Esophagus muscularis mucosa (tissue), 4 donors: ENCODE results near the gene MKI67. TPM values are rescaled to one million over a fixed set of nuclear protein-coding genes. Genes with fewer than 3 reads are reported as not detected.

ENCODE experiments used
- DNase-seq: peaks from one replicate; pipeline ENCODE4 v3.0.0-alpha.2; 2017; ENCODE audit errors: extremely low spot score
- H3K27ac ChIP-seq, 4 donors: fragments of 200-600 bp; sonication (generic); replicated peaks in 1 of 4; 1 replicate in 3 of 4; 2 replicates in 1 of 4; pipeline ENCODE4 v1.5.1; 2016 to 2019; ENCODE audit warnings: mild to moderate bottlenecking in 1 of 4
- H3K27me3 ChIP-seq, 4 donors: fragments of 200-600 bp; sonication (generic); one replicate each; pipeline versions ENCODE4 v1.5.1 to v1.6.0; 2016 to 2019
- H3K36me3 ChIP-seq, 4 donors: fragments of 200-600 bp; sonication (generic); one replicate each; pipeline ENCODE4 v1.5.1; 2016 to 2019
- H3K4me1 ChIP-seq, 4 donors: fragments of 200-600 bp; sonication (generic); one replicate each; pipeline ENCODE4 v1.5.1; 2016 to 2019
- H3K4me3 ChIP-seq, 4 donors: fragments of 200-600 bp; sonication (generic); 1 replicate in 2 of 4; 2 replicates in 2 of 4; pipeline ENCODE4 v1.5.1; 2016 to 2019; ENCODE audit warnings: mild to moderate bottlenecking in 4 of 4, moderate library complexity in 1 of 4
- H3K9me3 ChIP-seq, 4 donors: fragments of 200-600 bp; sonication (generic); 1 replicate in 3 of 4; 2 replicates in 1 of 4; pipeline ENCODE4 v1.5.1; 2016 to 2019
- CTCF ChIP-seq, 3 experiments: fragments of 200-600 bp in 2 of 3; fragments of 450-650 bp in 1 of 3; sonication (generic) in 2 of 3; IDR thresholded peaks; one replicate each; pipeline ENCODE4 v1.5.1; 2017 to 2019; ENCODE audit warnings: antibody characterized with exemption in 3 of 3, mild to moderate bottlenecking in 2 of 3, moderate library complexity in 1 of 3
- EP300 ChIP-seq: sonication (generic); formaldehyde crosslinking; IDR thresholded peaks from one replicate; pipeline ENCODE4 v1.6.1; 2017; ENCODE audit warnings: antibody characterized with exemption
- POLR2A ChIP-seq: fragments of 450-650 bp; IDR thresholded peaks from one replicate; pipeline ENCODE4 v1.6.1; 2017; ENCODE audit warnings: antibody characterized with exemption, moderate library complexity, mild to moderate bottlenecking, low read depth
- POLR2AphosphoS5 ChIP-seq, 2 donors: sonication (generic); formaldehyde crosslinking; IDR thresholded peaks; one replicate each; pipeline ENCODE4 v1.6.1; 2017; ENCODE audit warnings: antibody characterized with exemption in 2 of 2
- WGBS: methylation state at CpG from one replicate; pipeline ENCODE4 v1.1.5; 2018; 5-methylcytosine and 5-hydroxymethylcytosine counted together
- intact Hi-C: fragments of 100-400 bp; cut with DNase I; formaldehyde crosslinking; loops from one replicate; pipeline ENCODE4 v1.15.1; 2023
- total RNA-seq, 4 donors: library from RNA; depleted of rRNA; stranded (reverse); fragments of >200 nt; gene quantifications; one replicate each; pipeline versions ENCODE4 v1.1.0 to v1.2.1, GENCODE V29; 2016

The MKI67 gene
- total RNA-seq, 4 donors from 2014 or later: 0.17 to 1.2 (median 0.87) TPM

DNA sequence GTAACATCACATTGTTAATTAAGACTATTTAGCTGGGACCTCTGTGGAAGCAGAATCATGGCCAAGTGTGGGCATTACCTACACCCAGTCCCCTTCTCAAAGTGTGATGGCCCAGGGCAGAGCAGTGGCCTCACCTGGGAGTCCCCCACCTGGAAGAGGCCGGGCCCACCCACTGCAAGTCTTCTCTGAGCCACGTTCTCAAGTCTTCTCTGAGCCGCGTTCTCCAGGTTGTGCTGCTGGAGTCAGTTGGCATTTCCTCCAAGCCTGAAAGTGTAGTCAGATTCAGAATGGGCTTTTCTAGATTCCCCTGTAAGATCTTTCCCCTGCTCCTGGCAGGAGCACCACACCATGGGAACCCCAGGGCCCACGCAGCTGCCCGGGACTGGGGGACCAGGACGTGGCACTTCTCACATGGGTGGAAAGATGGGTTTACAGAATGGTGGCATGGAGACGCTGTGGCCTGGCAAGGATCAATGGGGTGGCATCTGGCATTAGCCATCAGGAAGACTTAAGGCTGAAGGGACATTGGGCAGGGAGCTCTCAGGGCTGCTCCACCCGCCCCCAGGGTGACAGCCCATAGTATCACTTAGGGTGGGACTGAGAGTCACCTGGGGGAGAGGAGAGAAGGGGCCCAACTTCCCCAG is 68.0 kb downstream of the MKI67 start:
- peaks cover 0 to 3% (median 0%) of the 10 kb centered on the region in 4 donors for H3K27me3 ChIP-seq
- no peak for TF ChIP-seq CTCF (IDR thresholded peaks at IDR 0.05)
- TF ChIP-seq POLR2AphosphoS5 (IDR thresholded peaks at IDR 0.05): no peak
- no peak for TF ChIP-seq EP300
- no peak for TF ChIP-seq POLR2A
- WGBS: 95% methylated on average over 9 of the region's 9 CpGs
- H3K9me3 ChIP-seq: no peaks in the 10 kb centered on the region
- no peak overlapping the region for H3K27ac ChIP-seq
- H3K36me3 ChIP-seq: peaks cover 0 to 76% (median 19%) of the 10 kb centered on the region in 4 donors
- peaks cover 4 to 19% (median 14%) of the 10 kb centered on the region in 4 donors for H3K4me1 ChIP-seq
- intact Hi-C loops: no loop called here
- no peak overlapping the region for H3K4me3 ChIP-seq
- DNase-seq: no peak

DNA sequence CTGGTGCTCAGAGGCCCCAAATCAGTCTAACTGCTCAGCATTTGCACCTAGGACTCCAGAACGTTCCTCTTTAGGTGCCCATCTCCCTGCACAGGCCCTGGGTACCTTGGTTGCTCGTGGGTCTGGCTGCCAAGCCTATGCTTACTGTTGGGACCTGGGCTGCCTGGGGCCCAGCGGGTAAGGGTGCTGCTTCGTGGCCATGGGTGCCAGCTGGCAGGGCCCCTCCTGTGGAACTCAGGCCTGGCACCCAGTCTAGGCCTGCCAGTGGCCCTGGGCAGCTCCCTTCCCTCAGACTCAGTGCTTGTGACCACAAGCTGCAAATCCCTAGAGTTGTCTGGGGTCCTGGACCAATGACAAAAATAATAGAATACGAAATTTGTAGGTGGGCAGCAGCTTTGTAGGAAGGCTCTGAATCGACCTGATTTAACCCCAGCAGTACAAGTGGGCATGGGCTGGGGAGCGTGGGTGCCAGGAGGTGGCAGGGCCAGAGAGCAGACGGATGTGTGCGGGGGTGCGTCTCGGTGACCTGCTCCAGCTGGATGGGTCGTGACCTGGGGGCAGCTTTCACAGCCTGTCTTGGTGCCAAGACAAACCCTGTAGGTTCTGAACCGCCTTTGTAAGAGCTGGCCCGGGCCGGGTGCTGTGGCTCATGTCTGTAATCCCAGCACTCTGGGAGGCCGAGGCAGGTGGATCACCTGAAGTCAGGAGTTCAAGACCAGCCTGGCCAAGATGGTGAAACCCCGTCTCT is 69.7 kb downstream of the MKI67 start:
- 86% methylated on average over 9 of the region's 17 CpGs for WGBS
- H3K4me3 ChIP-seq: no peak overlapping the region
- peaks cover 0 to 7% (median 3%) of the 10 kb centered on the region in 4 donors for H3K4me1 ChIP-seq
- H3K27me3 ChIP-seq: no peaks in the 10 kb centered on the region
- no peak for DNase-seq
- H3K9me3 ChIP-seq: no peaks in the 10 kb centered on the region
- H3K36me3 ChIP-seq: peaks cover 0 to 81% (median 21%) of the 10 kb centered on the region in 4 donors
- H3K27ac ChIP-seq: no peak overlapping the region
- intact Hi-C loops: no loop called here
- no peak for TF ChIP-seq POLR2A
- TF ChIP-seq POLR2AphosphoS5 (IDR thresholded peaks at IDR 0.05): no peak
- no peak for TF ChIP-seq EP300
- TF ChIP-seq CTCF (IDR thresholded peaks at IDR 0.05): no peak

GRCh38 chr10:128055061-128055868 is 71.0 kb downstream of the MKI67 start:
- peaks cover 0 to 12% (median 2%) of the 10 kb centered on the region in 4 donors for H3K4me1 ChIP-seq
- H3K4me3 ChIP-seq: no peak overlapping the region
- DNase-seq: no peak
- H3K36me3 ChIP-seq: peaks cover 0 to 69% (median 19%) of the 10 kb centered on the region in 4 donors
- H3K9me3 ChIP-seq: no peaks in the 10 kb centered on the region
- no peak overlapping the region for H3K27ac ChIP-seq
- WGBS: 96% methylated on average over 23 of the region's 25 CpGs
- intact Hi-C loops: no loop called here
- no peak for TF ChIP-seq EP300
- TF ChIP-seq POLR2A: no peak
- TF ChIP-seq POLR2AphosphoS5 (IDR thresholded peaks at IDR 0.05): no peak
- TF ChIP-seq CTCF (IDR thresholded peaks at IDR 0.05): no peak
- no peaks in the 10 kb centered on the region for H3K27me3 ChIP-seq

DNA sequence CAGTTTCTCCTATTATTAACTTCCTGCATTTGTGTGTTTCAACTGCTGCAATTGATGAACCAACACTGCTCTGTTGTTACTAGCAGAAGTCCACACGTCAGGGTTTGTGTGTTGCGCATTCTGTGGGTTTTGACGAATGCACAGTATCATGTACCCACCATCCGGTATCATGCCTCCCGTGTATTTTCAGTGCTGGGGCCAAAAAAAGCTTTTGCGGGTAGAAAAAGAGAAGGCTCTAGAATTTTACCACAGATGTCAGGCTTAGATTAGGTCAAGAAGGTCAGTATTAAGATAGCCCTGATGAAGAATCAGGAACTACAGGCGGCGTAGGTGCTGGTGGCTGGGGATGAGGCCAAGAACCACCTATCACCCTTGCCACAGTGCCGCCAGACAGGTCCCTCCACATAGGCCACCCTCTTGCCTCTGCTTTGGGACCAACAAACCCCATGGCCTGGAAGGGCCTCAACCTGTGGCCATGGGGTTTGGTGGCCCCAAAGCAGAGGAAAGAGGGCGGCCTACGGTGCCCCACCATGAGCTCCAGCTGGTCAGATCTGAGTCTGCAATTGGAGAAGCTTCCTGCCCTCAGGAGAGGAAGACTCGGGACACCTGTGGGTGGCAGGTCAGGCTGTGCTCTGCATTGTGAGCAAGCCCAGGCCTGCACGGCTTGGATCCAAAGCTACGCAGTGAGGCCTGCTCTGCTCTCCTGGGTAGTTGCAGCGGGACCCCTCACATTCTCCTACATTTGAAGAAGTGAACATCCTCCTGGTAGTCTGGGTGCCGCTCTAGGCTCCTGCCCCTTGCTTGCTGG is 71.9 kb downstream of the MKI67 start:
- TF ChIP-seq POLR2A (no peak), EP300 (no peak), POLR2AphosphoS5 (IDR thresholded peaks at IDR 0.05) (no peak), CTCF (IDR thresholded peaks at IDR 0.05) (no peak)
- Histone ChIP-seq H3K36me3 (peaks cover 0 to 67% (median 17%) of the 10 kb centered on the region in 4 donors), H3K27me3 (no peaks in the 10 kb centered on the region), H3K27ac (no peak overlapping the region), H3K9me3 (no peaks in the 10 kb centered on the region), H3K4me1 (peaks cover 0 to 14% (median 2%) of the 10 kb centered on the region in 4 donors), H3K4me3 (no peak overlapping the region)
- intact Hi-C loops: no loop called here
- WGBS: 90% methylated on average over 15 of the region's 16 CpGs
- DNase-seq: no peak
